ENCODE data around the gene ITGB5.
"Not testable (repeated sequence)": the region's sequence is repeated elsewhere in the genome, so short reads cannot be mapped to it uniquely, and the experiment has no call there.

Gene ITGB5

DNA sequence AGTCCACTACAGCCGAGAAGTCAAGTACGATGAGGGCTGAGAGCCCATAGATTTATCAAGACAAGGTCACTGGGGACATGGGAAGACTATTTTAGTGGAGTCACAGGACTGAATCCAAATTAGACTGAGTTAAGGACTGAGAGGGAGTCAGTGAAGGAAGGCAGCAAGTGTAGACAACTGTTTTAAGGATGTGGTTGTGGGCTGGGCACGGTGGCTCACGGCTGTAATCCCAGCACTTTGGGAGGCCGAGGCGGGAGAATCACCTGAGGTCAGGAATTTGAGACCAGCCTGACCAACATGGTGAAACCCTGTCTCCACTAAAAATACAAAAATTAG is 104.8 kb downstream of the ITGB5 start:
- not testable (repeated sequence) for DNase-seq

DNA sequence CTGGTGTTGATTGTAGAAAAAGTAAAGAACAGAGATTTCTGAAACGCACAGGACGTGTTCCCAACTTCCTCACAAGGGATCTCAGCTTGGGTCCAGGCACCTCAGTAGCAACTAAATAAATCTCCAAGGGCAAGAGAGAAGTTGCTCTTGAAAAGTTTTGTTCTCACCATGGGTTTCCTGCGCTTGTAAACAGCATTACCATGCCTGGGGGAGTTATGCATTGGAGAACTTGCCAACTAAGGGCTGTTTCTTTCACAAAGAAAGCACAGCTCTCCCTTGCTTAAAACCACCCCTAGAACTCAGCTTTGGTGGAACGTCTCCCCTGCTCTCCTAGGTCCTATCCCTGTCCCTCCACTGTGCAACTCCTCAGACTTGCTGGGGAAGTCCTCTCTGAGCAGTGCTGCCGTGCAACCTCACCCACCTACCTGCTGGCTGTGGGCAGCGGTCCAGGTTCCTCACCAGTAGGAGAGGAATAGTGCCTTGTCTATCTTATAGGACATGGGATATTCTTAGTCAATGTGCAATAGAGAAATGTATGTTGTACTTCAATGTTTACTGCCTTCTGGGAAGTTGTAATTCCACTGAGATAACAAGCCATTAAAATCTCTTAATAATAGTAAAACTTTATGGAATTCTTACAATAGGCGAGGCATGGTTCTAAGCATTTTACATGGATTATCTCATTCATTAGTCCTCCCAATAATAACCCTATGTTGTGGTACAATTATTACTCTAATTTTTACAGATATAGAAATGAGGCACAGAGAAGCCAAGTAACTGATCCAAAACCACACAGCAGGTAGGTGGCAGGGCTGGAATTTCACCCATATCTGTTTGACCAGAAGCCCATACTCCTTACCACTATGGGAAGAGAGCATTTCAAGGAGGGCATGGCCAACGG is 105.4 kb downstream of the ITGB5 start:
- DNase-seq, result no peak

DNA sequence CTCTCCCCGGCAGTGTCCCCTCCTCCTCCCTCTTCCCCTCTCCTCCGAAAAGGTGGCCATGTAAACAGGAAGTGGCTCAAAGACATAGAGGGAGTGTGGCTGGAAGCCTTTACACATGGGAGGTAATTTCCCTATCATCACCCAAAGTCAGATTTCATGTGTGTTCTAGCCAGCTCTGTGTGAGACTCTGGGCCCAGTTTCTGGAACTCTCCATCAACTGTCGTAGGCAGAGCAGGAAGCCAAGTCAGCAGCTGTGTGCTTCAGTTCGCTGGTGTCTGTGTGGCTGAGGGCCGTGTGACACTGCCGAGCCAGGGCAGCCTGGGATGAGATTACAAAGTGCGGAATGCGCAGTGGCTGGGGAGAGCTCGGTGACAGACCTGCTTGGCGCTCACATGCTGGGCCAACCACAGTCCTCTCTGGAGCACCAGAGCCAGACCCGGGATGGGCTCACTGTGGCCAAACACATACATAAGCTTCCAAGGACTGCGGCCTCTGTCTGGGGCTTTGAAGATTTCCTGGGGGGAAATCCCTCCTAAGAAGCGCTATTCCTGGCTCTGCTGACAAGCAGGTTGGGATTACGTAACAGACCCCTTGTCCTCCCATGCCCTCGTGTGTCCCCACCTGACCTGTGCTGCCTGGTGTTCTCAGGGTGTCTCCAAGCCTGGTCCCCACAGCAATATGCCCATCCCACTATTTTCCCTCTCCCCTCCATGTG is 106.2 kb downstream of the ITGB5 start:
- no peak for DNase-seq

DNA sequence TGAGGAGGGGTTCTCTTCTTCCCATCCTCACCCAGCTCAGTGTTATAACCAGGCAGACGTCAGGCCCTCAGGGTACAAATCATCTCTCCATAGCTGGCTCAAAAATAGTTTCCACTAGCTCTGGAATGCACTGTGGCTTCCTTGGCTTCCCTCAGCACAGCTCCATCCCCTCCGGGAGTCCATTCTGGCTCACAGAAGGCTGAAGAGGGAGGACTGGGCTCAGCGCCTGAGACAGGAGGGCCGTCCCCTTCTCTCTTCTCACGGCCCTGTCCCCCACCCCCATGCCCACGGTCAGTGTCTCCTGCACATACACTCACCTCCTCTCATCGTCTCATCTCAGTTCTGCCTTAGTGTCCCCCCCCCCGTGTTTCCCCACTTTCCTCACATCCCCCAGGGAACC is 106.8 kb downstream of the ITGB5 start:
- DNase-seq, result no peak

DNA sequence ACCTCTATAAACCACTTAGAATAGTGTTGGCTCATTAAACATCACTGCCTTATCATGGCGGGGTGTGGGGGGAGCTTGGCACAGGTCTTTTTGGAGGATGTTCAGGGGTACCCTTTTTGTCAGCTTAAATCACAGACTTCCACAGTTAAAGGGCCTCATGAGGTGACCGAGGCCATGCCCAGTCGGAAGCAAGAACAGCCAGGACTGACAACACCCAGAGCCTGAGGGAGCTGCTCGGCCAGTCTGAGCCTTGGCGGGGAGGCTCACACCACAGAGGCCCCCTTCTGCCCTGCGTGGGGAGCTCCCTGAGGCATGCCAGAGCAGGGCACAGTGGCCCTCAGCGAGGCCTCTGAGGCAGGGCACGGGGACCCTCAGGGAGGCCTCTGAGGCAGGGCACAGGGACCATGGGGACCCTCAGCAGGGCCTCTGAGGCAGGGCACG is 107.4 kb downstream of the ITGB5 start:
- no peak for DNase-seq

DNA sequence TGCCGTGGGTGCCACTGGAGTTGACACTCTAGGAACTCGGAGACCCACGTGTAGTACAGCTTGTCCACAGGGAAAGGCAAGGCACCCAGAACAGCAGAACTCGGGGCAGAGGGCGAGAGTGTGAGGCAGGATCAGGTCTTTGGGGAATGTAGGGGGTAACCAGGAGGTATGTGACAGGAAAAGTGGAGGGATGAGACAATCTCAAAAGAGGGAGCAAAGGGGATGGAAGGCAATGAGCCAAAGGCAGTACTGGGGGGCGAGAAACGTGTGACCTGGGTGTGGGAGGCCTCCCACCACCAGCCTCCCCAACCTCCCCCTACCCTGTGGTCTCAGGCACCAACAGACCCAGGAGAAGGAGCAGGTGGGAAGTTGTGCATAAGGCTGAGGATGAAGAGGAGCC is 108.0 kb downstream of the ITGB5 start:
- no peak for DNase-seq

DNA sequence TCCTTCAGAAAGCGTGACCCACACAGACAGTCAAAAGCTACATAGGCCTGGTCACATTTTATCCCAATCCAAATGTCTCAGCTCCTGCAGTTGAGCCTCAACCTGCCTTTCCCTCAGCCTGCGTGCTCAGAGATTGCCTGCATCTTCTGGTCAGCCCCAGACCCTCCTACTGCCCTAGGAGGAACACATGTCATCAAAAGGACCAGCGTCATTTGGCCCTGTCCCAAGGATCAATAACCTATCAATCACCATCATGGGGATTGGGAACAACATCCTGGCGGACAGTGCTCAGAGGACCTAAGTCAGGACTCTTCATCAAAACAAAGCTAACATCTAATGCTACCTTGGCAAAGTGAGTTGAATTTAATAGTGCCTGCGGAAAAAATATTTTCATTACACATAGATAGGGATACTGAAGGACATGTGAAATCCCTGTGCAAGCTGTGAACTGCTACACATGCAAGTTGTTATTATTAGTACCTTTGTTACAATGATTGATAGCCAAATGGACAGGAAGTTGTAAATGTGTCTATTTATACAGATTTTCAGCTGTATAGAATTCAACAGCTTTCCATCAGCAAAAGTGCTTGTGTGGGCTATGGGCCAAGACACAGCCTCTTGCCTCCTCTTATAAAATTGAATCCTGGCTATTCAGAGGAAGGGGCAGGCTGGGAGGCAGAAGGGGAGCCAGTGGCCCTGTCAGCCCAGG is 109.2 kb downstream of the ITGB5 start:
- DNase-seq, result no peak

DNA sequence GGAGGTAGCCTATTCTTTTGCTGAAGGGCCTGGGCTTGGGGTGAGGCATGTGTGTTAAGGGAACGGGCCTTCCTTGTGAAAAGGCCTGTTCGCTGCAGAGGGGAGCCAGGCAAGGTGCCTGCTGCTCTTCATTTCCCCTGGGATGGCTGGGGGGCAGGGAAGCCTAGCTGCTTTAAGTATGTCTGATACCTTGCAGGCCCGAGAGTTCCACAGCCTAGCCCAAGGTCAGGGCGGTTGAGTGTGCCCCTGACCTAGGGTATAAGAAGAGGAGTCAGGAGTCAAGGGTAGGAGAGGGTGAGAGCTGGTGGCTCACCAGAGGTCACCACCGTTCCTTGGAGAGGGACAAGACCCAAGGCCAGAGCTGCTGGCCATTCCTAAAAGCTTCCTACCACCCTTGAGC is 110.3 kb downstream of the ITGB5 start:
- no peak for DNase-seq

DNA sequence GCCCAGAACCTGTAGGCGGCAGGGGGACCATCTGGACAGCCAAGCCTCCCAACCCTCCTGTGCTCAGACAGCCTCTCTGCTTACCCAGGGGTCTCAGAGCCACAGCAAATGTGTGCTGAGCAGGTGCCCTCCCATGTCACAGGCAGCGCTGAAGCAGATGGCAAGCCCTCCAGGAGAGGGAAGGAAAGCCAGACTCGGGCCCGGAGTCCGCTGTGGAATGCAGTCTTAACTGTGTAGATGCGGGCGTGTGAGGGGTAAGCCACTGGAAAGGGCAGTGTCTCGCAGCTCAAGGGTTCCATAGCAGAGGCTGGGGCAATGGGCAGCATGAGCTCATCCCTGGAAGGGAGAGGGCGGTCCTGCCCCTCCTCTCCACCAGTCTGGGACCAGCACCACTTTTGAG is 111.3 kb downstream of the ITGB5 start:
- no peak for DNase-seq

DNA sequence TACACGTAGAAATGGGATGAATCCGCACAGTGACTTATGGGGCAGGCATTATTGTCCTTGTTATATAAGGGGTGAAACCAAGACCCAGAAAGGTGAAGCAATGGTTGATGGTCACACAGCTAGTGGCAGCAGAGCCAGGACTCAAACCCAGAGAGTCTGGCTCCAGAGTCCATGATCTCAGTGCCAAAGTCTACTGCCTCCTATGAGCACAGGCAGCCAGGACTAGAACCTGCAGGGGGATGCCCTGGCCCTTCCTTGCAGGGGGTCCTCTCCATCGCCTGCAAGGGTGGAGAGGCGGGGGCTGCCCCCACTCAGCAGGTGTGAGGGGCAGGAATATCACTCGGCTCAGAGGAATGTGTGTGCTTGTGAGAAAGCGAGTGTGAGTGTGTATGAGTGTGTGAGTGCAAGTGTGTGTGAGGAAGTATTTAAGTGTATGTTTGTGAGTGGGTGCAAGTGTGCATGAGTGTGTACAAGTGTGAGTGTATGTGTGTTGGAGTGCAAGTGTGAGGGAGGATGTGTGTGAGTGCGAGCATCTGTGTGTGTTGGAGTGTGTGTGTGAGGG is 112.2 kb downstream of the ITGB5 start:
- no peak for DNase-seq

DNA sequence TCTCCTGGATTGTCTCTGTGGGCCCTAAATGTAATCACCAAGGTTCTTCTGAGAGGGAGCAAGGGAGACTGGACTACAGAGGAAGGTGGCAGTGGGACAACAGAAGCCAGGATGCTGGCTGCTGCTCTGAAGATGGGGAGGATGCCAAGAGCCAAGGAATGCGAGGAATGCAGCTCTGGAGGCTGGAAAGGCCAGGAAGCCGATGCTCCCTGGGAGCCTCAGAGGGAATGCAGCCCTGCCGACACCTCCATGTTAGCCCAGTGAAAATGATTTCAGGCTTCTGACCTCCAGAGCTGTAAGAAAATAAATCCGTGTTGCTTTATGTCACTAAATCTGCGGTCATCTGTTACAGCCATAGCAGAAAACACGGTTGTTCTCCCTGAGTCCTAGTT is 112.8 kb downstream of the ITGB5 start:
- DNase-seq, result no peak

DNA sequence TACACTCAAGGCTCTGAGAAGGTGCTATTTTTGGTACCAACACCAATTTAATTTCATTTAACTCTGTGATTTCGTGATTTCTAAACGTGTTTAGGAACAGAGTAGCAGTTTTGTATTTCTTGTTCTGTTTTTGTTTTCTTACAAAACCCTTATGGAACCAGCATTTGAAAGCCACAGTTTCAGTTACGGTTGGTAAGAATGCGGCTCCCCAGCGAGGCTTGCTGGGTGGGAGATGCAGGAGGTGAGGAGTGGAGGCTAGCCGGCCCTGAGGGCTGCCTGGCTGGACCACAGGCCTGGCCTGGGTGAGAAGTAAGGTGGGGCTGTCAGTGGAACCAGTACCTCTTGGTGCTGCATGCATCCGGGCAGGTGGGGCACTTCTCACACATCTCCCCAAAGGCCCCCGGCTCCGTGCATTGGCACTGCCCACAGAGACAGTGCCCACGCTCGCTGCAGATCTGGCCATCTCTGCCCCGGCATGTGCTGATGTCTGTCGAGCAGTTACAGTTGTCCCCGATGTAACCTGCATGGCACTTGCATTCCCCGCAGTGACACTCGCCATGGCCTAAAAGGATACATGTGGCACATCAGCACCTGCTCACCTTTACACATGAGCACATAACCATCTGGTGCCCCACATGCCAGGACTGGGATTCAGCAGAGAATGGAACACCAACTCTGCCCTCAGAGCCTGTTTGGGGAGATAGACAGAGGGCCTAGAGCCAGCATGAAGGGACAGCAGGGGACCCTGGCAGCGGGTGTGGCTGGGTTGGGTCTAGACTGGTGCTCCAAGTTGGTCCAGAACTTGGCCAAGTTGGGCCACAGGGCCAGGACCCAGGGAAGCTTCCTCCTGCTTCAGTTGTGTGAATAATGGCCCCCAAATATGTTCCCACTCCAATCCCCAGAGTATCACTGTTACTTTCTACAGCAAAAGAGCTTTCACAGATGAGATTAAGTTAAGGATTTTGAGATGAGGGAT is 113.5 kb downstream of the ITGB5 start:
- no peak for DNase-seq

DNA sequence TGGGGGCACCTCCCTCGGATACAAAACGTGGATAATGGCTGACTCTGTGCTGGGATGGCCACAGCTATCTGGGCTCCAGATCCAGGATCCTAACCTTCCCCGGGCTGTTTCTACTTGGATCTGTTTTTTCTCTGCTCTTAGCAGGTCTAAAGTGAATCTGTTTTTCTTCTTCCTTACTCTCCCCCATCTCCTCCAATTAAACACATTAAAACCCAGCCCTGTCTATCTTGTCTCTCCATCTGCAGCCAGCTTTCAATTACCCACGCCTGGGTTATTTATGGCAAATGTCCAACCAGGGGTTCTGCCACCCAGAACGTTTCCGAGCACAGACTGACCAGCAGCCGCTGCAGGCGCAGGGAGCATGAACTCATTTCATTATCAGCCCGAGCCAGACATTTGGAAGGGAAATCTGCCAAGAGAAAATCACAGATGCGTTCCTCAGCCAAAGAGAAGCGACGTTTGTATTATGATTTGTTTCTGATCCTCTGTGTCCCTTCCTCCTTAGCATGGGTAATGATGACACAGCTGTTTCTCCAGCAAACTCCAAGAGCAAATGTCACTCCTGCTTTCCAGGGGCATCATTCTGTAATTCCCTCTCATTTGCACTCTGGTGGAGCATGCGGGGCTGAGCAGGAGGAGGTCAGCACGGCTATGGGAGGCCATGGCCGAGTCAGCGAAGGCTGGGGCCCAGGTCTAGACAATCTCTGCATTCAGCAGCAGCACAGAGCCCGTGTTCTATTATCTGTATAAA is 114.9 kb downstream of the ITGB5 start:
- DNase-seq, result no peak

DNA sequence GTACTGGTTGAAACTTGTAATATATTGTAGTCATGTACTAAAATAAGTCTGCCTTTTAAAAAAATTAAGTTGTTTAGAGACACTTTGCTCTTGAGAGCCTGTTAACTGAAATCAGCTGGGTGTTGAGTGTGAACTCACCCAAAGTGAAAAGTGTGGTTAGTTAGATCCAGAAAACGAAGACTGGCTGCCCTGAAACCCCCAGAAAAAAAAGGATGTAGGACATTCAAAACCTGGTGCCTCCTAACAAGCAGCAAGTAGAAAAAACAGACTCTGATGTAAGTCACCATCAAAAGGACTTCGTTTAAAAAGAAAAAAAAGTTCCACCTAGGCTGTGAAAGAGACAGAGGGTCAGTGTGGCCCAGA is 116.1 kb downstream of the ITGB5 start:
- DNase-seq, result no peak

DNA sequence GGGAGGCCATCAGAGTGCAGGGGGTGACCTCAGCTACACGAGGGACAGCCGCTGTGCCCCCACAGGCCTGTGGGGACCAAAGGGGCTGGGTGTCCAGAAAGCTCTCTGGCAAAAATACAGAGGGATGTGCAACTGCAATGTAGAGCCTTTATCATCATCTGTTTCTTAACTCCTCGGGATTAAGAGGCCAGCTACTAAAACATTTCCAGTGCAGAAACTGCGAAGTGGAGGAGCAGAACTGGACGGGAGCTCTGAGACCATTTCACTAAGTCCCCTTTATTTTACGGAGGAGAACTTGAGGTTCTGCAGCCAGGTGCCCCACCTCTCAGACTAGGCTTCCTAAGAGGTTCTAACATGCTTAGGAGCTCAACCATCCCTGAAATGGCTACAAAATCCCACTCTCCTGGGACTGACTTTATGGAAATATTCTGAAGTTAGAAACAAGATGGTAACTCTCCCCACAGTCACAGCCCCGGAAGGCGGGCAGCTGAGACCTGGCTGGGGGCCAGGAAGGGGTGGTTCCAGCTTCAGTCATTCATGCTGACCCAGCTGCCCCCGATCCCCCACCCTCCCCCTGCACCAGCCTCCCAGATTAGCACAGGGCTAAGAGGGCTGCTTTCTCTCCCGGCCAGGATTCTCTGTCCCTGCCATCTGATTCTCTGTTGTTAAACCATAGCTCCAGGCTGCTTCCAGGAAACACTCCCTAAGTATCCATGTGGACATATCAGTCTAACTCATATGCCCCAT is 116.7 kb downstream of the ITGB5 start:
- no peak for DNase-seq

DNA sequence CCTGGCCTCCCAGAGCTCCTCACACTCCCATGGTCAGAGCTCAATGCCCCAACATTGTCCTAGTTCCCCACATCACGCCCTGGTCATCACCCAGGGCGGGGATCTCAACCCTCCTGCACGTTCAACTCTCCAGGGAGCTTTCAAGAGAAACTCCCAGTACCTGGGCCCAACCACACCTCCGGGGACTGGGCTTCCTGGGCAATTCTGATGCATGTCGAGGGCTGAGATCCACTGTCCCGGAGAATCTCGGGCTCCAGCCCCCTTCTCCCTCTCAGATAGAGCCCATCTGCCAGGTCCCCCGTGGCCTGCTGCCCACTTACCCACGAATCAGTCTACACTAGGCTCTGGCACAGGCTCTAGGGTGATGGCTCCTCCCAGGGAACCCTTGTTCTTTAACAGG is 117.7 kb downstream of the ITGB5 start:
- no peak for DNase-seq

DNA sequence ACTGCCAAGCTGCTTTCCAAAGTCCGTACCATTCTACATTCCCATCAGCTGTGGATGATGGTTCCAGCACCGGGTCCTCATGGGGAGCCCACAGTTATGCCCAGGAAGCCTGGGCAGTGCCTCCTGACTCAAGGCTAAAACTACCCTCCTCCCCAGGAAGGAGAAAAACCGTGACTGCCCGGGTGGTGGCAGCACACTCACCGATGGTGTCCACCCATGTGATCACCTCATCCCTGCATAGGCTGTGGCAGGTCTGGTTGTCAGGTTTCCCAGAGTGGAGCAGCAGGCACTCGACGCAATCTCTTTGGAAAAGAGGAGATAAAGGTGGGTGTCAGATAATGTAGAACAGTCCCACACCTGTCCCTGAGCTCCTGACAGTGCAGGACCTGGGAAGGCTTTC is 118.4 kb downstream of the ITGB5 start:
- peak; percentile 38 for DNase-seq

DNA sequence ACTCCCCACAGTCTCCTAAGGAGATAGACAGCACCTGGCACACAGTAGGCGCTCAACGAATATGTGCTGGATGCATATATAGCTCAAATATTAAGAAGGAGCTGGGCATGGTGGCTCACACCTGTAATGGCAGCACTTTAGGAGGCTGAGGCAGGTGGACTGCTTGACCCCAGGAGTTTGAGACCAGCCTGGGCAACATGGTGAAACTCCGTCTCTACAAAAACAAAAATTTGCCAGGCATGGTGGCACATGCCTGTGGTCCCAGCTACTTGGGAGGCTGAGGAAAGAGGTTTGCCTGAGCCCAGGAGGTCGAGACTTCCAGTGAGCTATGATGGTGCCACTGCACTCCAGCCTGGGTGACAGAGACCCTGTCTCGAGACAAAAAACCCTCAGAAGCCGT is 119.5 kb downstream of the ITGB5 start:
- no peak for DNase-seq

DNA sequence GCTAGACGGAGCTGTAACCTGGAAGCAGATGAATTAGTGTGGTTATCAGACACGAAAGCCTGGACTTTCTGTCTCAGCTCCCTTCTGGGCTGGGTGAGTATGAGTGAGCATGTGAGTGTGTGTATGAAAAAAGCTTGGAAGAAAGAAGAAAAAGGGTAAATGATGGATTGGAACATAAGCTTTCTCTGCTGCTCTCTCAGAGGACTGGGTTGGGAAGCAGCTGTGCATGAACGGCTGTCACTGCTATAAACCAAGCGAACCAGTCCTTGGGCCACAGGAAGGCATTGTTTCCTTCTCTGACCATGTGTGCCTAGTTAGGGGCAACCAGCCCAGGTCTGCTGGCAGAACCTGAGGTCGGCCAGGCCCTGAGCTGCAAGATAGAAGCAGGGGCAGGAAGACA is 119.9 kb downstream of the ITGB5 start:
- no peak for DNase-seq
